ENCODE measurements around the gene CHMP3. TPM values are rescaled to one million over a fixed set of nuclear protein-coding genes. Genes with fewer than 3 reads are reported as not detected.

Gene CHMP3
- total RNA-seq, 1 experiment from 2014 or later, result 22.7 TPM

- TF ChIP-seq PREB (CRISPR knock-in tag; IDR thresholded peaks at IDR 0.05; ENCODE audit: borderline replicate concordance), result no peak
- TF ChIP-seq E2F1 (CRISPR knock-in tag; IDR thresholded peaks at IDR 0.05), result no peak
- TF ChIP-seq ZNF232 (CRISPR knock-in tag; IDR thresholded peaks at IDR 0.05), result no peak
- TF ChIP-seq GTF2I (CRISPR knock-in tag; conservative IDR thresholded peaks at IDR 0.05), result no peak
- TF ChIP-seq SP1 (CRISPR knock-in tag; conservative IDR thresholded peaks at IDR 0.05), result no peak
- no peak for TF ChIP-seq CDX4 (CRISPR knock-in tag; IDR thresholded peaks at IDR 0.05; ENCODE audit: borderline replicate concordance)
- TF ChIP-seq ETV6 (CRISPR knock-in tag; IDR thresholded peaks at IDR 0.05), result no peak
- no peak for TF ChIP-seq GABPB1 (CRISPR knock-in tag; IDR thresholded peaks at IDR 0.05)
- TF ChIP-seq FOXJ3 (CRISPR knock-in tag; IDR thresholded peaks at IDR 0.05; ENCODE audit: borderline replicate concordance), result no peak
- no peak for TF ChIP-seq CREM (CRISPR knock-in tag; IDR thresholded peaks at IDR 0.05)
- TF ChIP-seq NFE2L1 (CRISPR knock-in tag; IDR thresholded peaks at IDR 0.05), result no peak
- TF ChIP-seq ZNF263 (CRISPR knock-in tag; IDR thresholded peaks at IDR 0.05; ENCODE audit: low read depth), result no peak
- no peak for TF ChIP-seq SMAD3 (CRISPR knock-in tag; IDR thresholded peaks at IDR 0.05; ENCODE audit: borderline replicate concordance)
These were observed 81.2 kb downstream of the CHMP3 start (continued) for GRCh38 chr2:86482034-86482433.

GRCh38 chr2:86480105-86480504 lies 83.1 kb downstream of the CHMP3 start:
- Mint-ChIP-seq H3K27ac (no peak overlapping the region), H3K9me3 (no peaks in the 10 kb centered on the region), H3K36me3 (peaks cover 87% of the 10 kb centered on the region), H3K4me1 (peaks cover 22% of the 10 kb centered on the region), H3K4me3 (no peak overlapping the region), H3K27me3 (ENCODE audit: low read depth) (no peaks in the 10 kb centered on the region)
- ChIA-PET POLR2A (no interaction called here), CTCF (interaction anchor here (0.7 kb wide), 1 partner anchor 84 kb away, joined by 3 read pairs; no protein-coding TSS in a partner anchor)
- DNase-seq (ENCODE audit: low spot score) (no peak), ATAC-seq (no peak)
- TF ChIP-seq SMAD4 (CRISPR knock-in tag; IDR thresholded peaks at IDR 0.05) (no peak), ZNF219 (CRISPR knock-in tag; IDR thresholded peaks at IDR 0.05; ENCODE audit: borderline replicate concordance) (no peak), ZNF121 (CRISPR knock-in tag; IDR thresholded peaks at IDR 0.05) (no peak), USF1 (CRISPR knock-in tag; IDR thresholded peaks at IDR 0.05) (no peak), GRHL2 (CRISPR knock-in tag; IDR thresholded peaks at IDR 0.05; ENCODE audit: insufficient replicate concordance, severe bottlenecking) (no peak), STAT6 (CRISPR knock-in tag; conservative IDR thresholded peaks at IDR 0.05; ENCODE audit: low read depth) (no peak), ZNF512 (CRISPR knock-in tag; IDR thresholded peaks at IDR 0.05; ENCODE audit: borderline replicate concordance) (no peak), CREM (CRISPR knock-in tag; IDR thresholded peaks at IDR 0.05) (no peak), HMGXB4 (CRISPR knock-in tag; IDR thresholded peaks at IDR 0.05) (no peak), FOXP4 (CRISPR knock-in tag; IDR thresholded peaks at IDR 0.05) (no peak), GABPB1 (CRISPR knock-in tag; IDR thresholded peaks at IDR 0.05) (no peak), FOXJ3 (CRISPR knock-in tag; IDR thresholded peaks at IDR 0.05; ENCODE audit: borderline replicate concordance) (no peak)
